NCI-H510A treated with DMSO at 0.1 percent for 48 hours (cell line): ENCODE measurements around the gene ADI1.

ENCODE experiments used
- DNase-seq: peaks from one replicate; lab custom pipeline; 2025; lab: John Stamatoyannopoulos, UW

ADI1 gene

GRCh38 chr2:3447789-3448317, 71.5 kb downstream of the ADI1 start:
- no peak for DNase-seq
